ENCODE results near the gene RPS2.

The RPS2 gene

DNA sequence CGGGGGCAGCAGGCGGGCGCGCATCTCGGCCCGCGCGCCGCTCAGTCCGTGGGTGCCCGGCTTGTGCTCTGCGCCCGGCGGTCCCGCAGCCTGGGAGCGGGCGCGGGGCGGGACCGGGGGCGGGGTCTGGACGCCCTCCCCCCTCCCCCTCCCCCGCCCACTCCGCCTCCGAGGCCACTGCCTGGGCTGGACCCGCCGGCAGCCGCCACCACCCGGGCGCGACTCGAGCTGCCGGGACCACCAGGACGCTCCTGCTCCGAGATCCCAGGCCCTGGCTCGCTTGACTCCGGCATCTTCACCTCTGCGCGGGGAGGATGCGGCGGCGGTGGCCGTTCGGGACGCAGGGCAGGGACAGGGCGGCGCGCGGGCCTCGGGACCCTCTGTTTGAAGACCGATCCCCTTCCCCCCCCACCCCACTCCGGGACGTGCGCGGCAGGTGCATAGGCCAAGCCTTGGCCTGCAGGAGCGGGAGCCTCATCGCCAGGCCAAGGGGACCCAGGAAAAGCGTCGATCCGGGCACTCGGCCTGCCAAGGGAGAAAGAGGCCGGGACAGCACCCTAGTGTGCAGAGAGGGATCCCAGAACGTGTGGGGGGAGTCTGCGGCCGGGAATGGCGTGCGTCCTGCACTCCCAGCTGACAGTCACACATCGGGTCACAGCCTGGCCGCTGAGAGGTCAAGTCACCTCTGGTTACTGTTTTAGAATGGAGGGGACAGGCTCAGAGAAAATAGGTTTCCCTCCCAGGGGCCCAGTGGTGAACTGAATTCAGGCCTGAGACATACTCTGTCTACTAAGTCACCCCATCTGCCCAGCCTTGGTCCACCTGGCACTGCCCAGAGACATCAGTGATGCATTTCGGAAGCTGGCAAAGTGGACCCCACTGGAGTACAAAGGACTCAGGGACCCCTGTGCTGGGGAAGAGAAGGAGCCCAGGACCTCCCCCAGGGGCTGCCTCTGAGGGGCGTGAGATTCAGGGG, 46.0 kb downstream of the RPS2 start, which contains the start of gene HS3ST6:
TSS of gene HS3ST6 (minus strand) at position 65 of the 976 bp plus-strand sequence. CDS start 92 bp downstream, outside the sequence.
- no peak for DNase-seq

DNA sequence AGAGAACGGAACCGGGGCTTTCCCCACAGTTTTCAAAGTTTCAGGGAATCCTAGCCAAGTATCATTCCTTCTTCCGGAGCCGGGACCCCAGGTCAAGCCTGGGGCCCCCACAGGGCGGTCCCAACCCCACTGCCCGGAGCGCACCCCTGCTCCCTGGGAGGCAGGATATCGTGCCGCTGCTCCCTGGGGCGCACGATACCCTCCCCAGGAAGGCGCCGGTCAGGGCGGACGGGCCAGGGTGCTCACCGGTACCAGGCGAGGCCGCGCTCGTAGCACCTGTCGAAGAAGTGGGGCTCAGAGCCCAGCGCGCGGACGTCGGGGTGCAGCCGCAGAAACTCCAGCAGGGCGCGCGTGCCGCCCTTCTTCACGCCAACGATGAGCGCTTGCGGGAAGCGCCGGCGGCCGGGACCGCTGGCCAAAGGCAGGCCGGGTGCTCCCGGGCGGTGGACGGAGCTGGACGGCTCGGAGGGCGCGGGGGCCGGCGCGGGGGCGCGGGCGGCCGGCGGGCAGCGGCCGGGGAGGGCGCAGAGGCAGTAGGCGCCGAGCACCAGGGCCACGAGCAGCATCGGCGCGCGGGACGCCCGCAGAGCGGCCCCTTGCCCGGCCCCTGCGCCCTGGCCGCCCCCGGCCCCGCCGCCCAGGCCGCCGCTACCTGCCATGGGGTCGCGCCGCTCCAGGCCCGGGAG, 46.8 kb downstream of the RPS2 start:
- no peak for DNase-seq

DNA sequence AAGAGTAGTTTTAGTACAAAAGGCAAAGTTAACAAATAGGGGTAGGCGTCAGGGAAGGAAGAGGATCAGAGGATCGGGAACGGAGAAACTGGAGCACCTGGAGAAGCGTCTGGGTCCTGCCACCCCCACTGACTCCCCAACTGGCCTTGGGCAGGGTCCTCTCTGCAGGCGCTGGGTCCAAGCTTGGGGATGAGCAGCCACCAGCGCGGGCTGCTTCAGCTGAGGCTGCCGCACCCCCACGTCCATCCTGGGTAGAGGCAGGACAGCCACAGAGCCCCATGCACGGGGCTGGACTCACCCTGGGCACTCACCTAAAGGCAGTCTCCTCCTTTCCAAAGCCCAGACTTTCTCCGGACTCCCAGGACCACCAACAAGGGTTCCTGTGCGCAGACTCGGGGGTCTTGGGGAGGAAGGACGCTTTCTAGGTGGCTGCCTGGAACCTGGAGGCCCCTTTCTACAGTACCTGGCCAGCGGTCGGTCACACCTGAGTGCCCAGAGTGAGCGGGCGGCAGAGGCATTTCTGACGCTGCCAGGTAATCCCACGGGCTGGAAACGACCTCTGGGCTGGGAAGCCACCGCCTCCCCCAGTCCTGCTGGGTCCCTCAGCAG, 47.5 kb downstream of the RPS2 start:
- DNase-seq = no peak

DNA sequence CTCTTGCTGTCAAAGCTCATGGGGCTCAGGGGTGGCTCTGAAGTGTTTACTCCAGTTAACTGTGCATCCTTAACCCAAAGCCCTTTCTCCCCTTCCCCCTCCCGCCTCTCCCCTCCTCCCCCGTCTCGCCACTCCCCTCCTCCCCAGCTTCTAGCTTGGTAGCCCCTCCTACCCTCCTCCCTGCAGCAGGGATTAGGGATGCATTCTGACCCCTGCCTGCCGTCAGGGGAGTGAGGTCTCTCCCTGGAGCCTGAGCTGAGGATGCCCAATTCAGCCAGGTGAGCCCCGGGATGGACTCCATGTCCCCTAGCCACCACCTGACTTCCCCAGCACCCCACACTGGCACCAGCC, 48.0 kb downstream of the RPS2 start:
- no peak for DNase-seq

DNA sequence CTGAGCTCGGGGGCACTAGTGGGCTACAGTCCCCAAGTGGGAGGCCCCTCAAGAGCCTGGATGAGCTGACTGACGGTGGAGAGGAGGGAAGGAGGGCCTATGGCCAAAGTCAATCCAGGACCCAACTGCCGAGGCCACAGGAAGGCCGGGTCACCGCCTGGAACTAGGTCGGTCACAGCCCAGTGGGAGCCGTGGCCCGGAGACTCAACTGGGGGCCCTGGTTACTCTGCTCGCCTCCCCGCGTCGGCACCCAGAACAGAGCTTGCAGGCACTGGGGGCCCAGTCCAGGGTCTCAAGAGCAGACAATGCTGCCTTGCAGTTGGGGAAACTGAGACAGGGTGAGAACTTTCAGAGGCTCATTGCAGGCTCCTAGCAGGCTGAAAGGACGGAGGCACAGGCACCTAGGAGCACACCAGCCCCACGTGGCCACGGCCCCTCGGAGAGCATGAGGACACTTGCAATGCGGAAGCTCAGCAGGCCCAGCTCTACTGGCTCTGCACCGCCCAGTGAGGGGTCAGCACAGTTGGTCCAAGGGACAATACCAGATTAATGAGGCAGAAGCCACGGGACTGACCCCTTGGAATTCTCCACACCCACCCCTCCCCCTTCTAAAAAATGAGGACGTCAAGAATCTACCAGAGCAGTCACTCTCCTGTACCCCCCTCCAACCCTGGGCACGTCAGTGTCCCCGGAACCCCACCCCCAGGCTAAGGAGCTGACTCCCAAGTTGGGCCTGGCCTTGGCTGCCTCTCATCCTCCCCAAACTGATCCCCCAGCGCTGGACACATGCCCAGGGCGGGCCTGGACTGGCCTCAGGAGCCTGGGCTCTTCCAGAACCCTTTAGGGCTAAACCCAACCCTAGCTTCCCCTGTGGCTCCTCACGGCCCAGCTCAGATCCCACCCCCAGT, 48.6 kb downstream of the RPS2 start:
- no peak for DNase-seq

DNA sequence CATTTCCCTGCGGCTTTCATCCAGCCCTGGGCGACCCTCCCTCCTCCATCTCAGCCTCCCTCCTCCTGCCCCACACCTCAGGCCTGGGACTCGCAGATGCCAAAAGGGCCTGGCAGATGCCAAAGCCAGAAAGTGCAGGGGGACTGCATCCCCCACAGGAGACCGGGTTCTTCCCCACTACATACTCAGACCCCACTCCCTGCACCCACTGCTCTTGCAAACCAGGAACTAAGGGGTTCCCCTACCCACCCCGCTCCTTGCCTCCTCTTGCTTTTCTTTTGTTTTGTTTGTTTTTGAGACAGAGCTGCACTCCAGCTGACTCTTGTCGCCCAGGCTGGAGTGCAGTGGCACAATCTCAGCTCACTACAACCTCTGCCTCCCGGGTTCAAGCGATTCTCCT, 49.6 kb downstream of the RPS2 start:
- DNase-seq = no peak

DNA sequence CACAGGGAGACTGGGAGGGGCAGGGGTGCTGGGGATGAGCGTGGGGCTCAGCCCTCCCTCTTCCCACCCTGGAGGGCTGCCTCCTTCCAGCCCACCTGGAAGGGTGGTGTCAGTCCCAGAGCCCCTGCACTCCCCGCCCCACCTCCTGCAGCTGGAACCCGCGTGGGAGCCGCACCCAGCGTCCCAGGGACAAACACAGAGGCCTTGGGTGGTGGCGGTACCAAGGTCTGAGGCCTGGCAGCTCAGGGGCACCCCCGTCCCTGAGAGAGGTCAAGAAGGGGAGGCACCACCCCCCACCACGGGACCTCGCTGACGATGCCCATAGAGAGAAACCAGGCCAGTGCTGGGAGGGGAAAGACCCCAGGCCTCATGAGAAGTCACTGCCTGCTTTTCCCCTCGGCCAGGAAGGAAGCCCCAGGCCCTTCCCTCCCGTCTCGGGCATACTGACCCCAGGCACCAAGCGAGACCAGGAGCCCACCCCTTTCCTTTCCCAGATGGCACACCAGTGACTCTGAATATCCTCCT, 50.5 kb downstream of the RPS2 start:
- no peak for DNase-seq

DNA sequence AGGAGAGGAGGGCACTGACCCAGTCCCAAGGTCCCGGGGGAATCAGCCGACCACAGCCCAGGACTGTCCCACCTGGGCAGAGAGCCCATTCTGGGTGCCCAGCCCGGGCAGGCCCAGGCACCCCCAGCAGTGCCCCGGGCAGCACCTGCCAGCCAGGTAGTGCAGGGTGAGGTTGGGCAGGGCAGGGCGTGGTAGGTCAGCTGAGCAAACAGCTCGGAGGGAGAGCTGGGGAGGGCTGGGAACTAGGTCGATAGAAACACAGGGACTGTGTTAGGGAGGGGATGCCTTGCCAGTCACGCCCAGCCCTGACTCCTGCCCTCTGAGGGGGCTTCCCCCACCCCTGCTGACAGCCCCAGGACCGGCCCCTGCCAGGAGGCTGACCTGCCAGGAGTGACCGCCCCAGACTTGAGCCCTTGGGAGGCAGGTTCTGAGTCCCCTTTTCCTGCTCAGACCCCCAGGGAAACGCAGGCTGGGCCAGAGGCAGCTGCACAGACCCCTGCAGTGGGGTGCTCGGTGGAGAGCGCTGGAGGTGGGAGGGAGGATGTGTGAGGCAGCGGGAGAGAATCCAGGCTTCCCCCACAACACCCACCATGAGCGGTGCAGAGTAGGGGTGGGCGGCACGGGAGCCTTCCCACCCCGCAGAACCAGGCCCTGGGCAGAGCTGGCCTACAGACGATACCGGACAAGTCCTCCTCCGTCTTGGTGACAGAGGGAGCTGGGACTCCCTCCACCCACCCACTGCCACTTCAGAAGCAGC, 51.1 kb downstream of the RPS2 start:
- no peak for DNase-seq

DNA sequence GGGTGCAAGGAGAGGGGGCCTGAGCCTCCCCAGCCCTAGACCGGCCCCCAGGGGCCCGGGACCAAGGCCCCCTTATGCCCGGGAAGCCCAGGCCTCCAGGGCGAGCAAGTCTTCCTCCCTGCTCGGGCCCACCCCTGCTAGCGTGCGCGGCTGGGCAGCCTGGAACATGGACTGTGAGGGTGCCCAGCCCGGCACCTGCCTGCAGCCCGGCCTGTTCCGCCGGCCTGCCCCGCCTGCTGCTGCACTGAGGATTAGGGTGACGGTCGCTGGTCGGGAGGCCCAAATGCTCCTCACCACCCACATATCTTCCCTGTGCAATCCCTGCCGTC, 52.4 kb downstream of the RPS2 start:
- DNase-seq = no peak
